GM10248 (cell line): Measurements from ENCODE around the gene DUSP22.

Experiments
- CTCF ChIA-PET: fragments of 300-600 bp; sonication (Branson Sonifier 250); formaldehyde crosslinking; extraction: SDS; loops from one replicate; lab custom pipeline; 2021; ENCODE audit warnings: antibody characterized with exemption; lab: Yijun Ruan, JAX
- POLR2A ChIA-PET: fragments of 350-650 bp; sonication (Branson Sonifier 250); formaldehyde crosslinking; extraction: SDS; loops from one replicate; lab custom pipeline; 2020; ENCODE audit warnings: antibody characterized with exemption; lab: Yijun Ruan, JAX
- DNase-seq: peaks from one replicate; pipeline ENCODE4 v3.0.0; 2012; ENCODE audit errors: extremely low spot score
- TF ChIP-seq, protein P1 (sequence below): IDR thresholded peaks from 2 replicates; pipeline ENCODE4 v1.5.1; 2012; ENCODE audit warnings: mild to moderate bottlenecking, low read depth; ENCODE audit errors: extremely low read depth, missing control alignments, control extremely low read depth

The DUSP22 gene

DNA sequence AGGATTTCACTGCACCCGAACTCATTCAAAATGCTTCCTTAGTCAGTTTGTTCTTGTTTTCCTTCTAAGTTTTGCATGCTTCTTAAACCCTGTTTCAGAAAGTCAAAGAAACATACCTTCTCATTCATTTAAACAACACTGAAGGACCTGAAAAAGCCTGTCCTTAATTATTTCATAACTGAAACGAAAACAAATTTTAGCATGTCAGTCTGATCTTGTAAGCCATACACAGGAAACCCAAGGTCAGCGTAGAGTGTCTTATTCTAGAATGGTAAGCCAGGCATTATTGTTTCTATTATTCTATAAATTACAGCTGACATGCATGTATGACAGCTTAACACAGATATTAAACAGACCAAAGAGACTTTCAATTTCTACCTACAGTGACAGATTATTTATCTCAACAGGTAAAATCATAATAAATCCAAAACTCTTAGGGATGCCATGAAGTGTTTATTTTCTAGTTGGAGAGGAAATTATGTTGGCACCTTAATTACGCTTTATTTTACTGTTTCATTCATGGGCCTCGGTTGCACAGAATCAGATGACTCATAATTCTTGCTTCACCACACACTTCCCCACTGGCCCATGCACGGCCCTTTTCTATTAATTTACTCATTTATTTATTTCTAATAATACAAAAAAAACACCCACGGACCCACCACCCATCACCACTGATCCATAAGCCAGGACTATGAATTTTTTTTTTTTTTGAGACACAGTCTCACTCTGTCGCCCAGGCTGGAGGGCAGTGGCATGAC, 39.3 kb upstream of the DUSP22 start:
- TF ChIP-seq, protein P1, sequence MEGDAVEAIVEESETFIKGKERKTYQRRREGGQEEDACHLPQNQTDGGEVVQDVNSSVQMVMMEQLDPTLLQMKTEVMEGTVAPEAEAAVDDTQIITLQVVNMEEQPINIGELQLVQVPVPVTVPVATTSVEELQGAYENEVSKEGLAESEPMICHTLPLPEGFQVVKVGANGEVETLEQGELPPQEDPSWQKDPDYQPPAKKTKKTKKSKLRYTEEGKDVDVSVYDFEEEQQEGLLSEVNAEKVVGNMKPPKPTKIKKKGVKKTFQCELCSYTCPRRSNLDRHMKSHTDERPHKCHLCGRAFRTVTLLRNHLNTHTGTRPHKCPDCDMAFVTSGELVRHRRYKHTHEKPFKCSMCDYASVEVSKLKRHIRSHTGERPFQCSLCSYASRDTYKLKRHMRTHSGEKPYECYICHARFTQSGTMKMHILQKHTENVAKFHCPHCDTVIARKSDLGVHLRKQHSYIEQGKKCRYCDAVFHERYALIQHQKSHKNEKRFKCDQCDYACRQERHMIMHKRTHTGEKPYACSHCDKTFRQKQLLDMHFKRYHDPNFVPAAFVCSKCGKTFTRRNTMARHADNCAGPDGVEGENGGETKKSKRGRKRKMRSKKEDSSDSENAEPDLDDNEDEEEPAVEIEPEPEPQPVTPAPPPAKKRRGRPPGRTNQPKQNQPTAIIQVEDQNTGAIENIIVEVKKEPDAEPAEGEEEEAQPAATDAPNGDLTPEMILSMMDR, result no peak
- no peak for DNase-seq
- CTCF ChIA-PET, result interaction anchor here (0.7 to 1.5 kb wide), 4 partner anchors 12 to 34 kb away, joined by 3 to 7 read pairs (median 4); no protein-coding TSS in a partner anchor
- POLR2A ChIA-PET, result no interaction called here

DNA sequence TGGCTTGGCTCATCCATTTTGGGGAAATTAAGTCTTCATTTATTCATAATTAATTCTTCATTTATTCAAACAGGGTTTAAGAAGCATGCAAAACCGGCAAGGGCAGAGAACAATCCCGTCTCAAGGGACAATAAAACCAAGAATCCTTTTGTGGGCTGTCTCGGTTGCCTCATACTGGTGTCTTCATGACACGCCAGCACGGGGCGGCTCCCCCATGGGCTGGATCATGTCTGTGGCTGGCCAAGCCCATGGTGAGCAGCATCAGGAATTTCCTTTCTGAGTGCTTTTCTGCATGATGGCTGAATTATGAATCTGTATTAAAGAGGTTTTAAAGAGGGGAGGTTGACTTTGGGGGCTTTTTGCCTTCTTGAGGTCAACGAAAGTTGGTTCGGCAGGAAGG, 38.3 kb upstream of the DUSP22 start:
- DNase-seq, result no peak
- CTCF ChIA-PET, result interaction anchor here (0.9 to 6.3 kb wide), 4 partner anchors 10 to 28 kb away, joined by 3 to 27 read pairs (median 4); no protein-coding TSS in a partner anchor
- TF ChIP-seq, protein P1, result no peak
- POLR2A ChIA-PET, result interaction anchor here (0.6 kb wide), 1 partner anchor 138 kb away, joined by 5 read pairs; the partner anchor contains the start of gene IRF4

DNA sequence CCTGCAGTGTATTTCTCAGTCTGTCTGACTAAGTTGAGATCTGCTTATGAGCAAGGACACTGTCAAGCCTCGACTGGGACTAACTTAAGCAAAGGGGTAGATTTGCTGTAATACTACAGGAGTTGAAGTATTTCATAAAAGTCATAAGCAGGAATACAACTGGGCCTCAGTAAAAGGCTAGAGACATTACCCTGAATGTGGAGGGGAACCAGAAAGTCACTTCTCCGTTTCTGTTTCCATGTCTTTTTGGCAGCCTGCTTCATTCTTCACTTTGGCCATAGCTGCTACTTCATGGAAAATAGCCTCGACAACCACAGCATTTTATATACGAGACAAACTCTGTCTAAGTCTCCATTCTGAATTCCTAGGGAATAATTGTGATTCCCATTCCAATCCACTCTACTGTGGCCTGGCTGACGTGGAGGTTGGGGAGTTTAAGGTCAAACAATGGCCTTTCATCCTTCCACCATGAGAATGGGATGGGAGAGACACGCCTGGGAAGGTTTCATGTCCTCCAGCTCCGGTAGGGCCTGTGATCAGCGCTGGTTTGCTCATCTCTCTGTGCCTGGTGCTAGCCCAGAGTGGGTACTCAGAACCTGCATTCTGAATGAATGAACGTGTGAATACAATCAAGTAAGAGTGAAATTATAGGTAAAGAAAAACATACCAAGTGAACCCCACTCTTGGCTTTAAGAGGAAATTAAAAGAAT, 37.1 kb upstream of the DUSP22 start:
- TF ChIP-seq, protein P1, result no peak
- ChIA-PET CTCF (interaction anchor here (1.0 to 6.3 kb wide), 7 partner anchors 12 to 85 kb away, joined by 3 to 27 read pairs (median 4); no protein-coding TSS in a partner anchor), POLR2A (interaction anchor here (1.8 kb wide), 1 partner anchor 136 kb away, joined by 5 read pairs; the partner anchor contains the start of gene IRF4)
- no peak for DNase-seq

DNA sequence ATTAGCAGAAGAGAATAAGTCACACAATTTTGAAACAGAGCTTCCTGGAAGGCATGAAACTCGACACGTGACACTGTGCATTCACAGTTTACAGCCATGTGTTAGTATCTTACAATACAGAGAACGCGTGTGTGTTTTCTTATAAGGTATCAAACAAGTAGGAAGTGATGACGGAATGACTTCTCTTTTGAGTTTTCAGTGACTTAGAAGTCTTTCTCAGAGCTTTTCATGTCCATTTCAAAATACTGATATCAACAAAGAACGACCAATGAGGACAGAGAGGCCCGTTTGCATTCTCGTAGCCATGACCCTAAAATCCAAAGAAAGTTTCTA, 36.6 kb upstream of the DUSP22 start:
- TF ChIP-seq, protein P1, result no peak
- ChIA-PET CTCF (interaction anchor here (0.9 to 6.3 kb wide), 7 partner anchors 22 to 85 kb away, joined by 3 to 27 read pairs (median 3); no protein-coding TSS in a partner anchor), POLR2A (interaction anchor here (1.8 kb wide), 1 partner anchor 136 kb away, joined by 5 read pairs; the partner anchor contains the start of gene IRF4)
- no peak for DNase-seq

DNA sequence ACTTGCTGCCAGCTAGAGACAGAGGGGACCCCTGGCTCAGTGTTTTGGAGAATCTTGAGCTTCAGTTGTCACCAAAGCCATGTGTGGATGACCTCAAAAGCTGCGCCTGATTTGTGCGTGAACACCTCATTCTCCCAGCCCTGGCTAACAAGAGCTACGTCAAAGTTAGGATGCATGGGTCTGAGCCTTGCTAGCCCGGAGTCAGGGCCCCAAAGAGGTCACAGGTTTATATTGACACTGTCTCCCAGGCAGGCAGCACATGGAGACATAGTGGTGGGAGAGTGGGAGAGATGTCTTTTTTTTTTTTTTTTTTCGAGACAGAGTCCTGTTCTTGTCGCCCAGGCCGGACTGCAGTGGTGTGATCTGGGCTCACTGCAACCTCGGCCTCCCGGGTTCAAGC, 36.1 kb upstream of the DUSP22 start:
- ChIA-PET POLR2A (interaction anchor here (1.8 kb wide), 1 partner anchor 135 kb away, joined by 5 read pairs; the partner anchor contains the start of gene IRF4), CTCF (interaction anchor here (0.9 to 6.3 kb wide), 9 partner anchors 17 to 84 kb away, joined by 3 to 27 read pairs (median 3); no protein-coding TSS in a partner anchor)
- TF ChIP-seq, protein P1, result no peak
- no peak for DNase-seq
